Heart left ventricle (tissue), 13 donors: ENCODE results near the gene NRF1.

ENCODE experiments used
- CTCF ChIP-seq, 12 donors: fragments of 200-600 bp; sonication (generic) in 4 of 12; IDR thresholded peaks; one replicate each; pipeline versions ENCODE4 v1.5.0 to v1.8.0; 2018 to 2022; ENCODE audit warnings: antibody characterized with exemption in 12 of 12, mild to moderate bottlenecking in 5 of 12
- POLR2A ChIP-seq, 2 donors: fragments of 450-650 bp; IDR thresholded peaks; one replicate each; pipeline ENCODE4 v1.6.1; 2017; ENCODE audit warnings: antibody characterized with exemption in 2 of 2, mild to moderate bottlenecking in 2 of 2, moderate library complexity in 2 of 2
- donor health status: ischemic (EF 13 %, LVEDD 7.1; RV severe dilation, severe dysfunction).
- donor health status: DM: no; HTN: yes; CAD: no.
- donor health status: DM: no; HTN: no; CAD: no.
- donor health status: ischemic (EF 25% LVEDD 6.9; RV normal size, moderate dysfunction).
- donor health status: ischemic (EF 25% LVEDD 5.7; RV mildly dilated, moderate dysfunction).
- donor health status: ischemic (EF 35%, LVEDD 5.7; RV mildly dilated, moderate dysfunction).
- donor health status: nonischemic (EF 11% LVEDD 7.7; RV severe dilation, severe dysfunction).
- donor health status: DM: yes; HTN: yes; CAD: no.
- donor health status: PGD.
- donor health status: ischemic (EF 29% LVEDD 5.4; RV normal size, mild dysfunction).
- donor health status: nonischemic (EF 23%, LVEDD 6.1; RV moderate dilation, normal function).

- TF ChIP-seq CTCF (IDR thresholded peaks at IDR 0.05) (no peak), POLR2A (IDR thresholded peaks at IDR 0.05) (no peak)
These were observed 146.5 kb downstream of the NRF1 start for GRCh38 chr7:129757991-129758390.
